ENCODE data around the gene LNP1.

Gene LNP1

DNA sequence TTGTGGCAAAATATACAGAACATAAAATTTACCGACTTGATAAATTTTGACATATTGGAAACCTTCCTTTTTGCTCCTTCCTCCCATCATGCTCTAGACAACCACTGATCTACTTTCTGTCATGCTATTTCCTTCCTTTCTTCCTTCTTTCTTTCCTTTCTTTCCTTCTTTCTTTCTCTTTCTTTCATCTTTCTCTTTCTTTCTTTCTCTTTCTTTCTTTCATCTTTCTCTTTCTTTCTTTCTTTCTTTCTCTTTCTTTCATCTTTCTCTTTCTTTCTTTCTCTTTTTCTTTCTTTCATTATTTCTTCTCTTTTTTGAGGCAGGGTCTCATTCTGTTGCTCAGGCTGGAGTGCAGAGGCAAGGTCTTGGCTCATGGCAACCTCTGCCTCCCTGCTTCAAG, 82.2 kb downstream of the LNP1 start:
- DNase-seq = no peak

GRCh38 chr3:100486808-100487207, 85.5 kb downstream of the LNP1 start:
- no peak for DNase-seq

GRCh38 chr3:100489118-100489517, 87.8 kb downstream of the LNP1 start:
- DNase-seq = no peak

DNA sequence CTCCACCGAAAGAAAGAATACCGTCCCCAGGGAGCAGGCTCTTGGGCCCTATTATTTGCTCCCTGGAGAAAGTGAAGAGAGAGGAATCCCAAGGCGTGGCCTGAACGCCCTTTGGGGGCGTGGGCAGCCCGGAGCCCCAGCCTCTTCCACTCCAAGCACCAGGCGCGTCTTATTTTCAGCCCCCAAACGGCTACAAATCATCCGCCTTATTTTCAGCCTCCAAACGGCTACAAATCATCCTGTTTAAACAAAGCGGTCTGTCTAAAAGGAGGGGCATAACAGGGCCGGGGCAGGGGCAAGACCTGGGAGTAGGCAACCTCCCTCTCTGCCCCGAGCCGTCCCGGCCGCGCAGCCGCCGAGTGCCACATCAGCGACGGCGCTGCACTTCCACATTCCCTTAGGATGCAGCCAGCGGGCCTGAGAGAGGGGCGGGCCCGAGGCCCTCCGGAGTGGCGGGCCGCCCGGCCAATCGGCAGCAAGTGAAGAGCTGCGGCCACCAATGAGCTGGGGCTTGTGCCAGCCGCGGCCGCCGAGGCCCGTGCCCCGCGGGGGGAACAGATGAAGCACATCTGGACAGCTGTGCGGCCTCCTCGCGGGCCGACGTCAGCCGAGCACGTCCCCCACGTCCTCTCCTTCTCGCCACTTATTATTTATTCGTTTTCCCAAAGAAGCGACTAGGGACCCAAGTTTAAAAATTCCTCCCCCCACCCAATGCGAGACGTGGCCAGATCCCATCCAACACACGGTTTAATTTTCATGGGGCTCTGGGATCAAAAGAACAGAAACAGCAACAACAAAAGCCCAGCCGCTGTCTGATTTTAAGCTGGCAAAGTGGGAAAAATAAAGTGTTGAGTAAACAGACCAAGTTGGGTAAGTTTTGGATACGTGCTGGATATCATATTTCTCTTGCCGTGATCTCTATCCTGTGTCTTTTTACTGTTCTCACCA, 91.0 kb downstream of the LNP1 start, which contains the start of gene TMEM45A:
Gene TMEM45A, plus strand, starts transcription at position 561 of the 948 bp plus-strand sequence. CDS start 62,593 bp downstream, outside the sequence.
- peak; percentile 98 for DNase-seq

- no peak for DNase-seq
Observed at GRCh38 chr3:100496711-100497261, 95.4 kb downstream of the LNP1 start.

GRCh38 chr3:100499651-100500050, 98.3 kb downstream of the LNP1 start:
- DNase-seq = no peak

GRCh38 chr3:100500320-100500880, 99.1 kb downstream of the LNP1 start:
- DNase-seq = no peak

DNA sequence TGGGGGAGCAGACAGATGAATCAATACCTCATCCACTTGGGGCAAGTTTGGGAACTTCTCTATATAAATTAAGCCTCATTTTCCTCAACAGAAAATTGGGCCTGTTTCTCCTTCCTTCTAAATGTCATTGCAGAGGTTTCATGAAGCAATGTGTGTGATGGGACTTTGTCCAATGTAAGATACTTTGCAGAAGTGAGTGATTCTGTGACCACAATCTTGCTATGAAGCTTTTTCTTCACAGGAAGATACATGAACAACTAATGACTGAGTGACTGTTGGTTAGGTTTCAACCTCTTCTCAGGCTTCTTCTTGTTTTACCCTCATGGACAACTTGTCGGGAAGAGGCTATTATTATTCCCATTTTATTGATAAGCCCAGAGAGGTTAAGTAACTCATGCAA, 102.1 kb downstream of the LNP1 start:
- no peak for DNase-seq
